HG02571 (cell line): ENCODE results near the gene MICAL3.

Source experiments
- ATAC-seq: cut with Tn5 transposase; IDR thresholded peaks from one replicate; pipeline ENCODE4 v1.9.1; 2021; ENCODE audit warnings: mild to moderate bottlenecking, moderate library complexity; ENCODE audit not compliant: unreplicated experiment

MICAL3 gene

GRCh38 chr22:17955590-17956379, 68.6 kb downstream of the MICAL3 start:
- no peak for ATAC-seq

- ATAC-seq = no peak
These were observed 69.3 kb downstream of the MICAL3 start for GRCh38 chr22:17954860-17955587.

GRCh38 chr22:17954200-17954859, 70.0 kb downstream of the MICAL3 start:
- no peak for ATAC-seq

- ATAC-seq = no peak
These were observed 71.2 kb downstream of the MICAL3 start for GRCh38 chr22:17953147-17953546.

GRCh38 chr22:17952273-17952801, 72.0 kb downstream of the MICAL3 start:
- ATAC-seq = no peak

- no peak for ATAC-seq
These were observed 73.0 kb downstream of the MICAL3 start for GRCh38 chr22:17951315-17951714.

- ATAC-seq = no peak
These were observed 73.6 kb downstream of the MICAL3 start for GRCh38 chr22:17950651-17951214.

GRCh38 chr22:17949642-17950473, 74.5 kb downstream of the MICAL3 start:
- no peak for ATAC-seq

- no peak for ATAC-seq
These were observed 76.3 kb downstream of the MICAL3 start for GRCh38 chr22:17948101-17948500.

- ATAC-seq = no peak
These were observed 77.5 kb downstream of the MICAL3 start for GRCh38 chr22:17946662-17947367.

GRCh38 chr22:17945888-17946648, 78.3 kb downstream of the MICAL3 start:
- ATAC-seq = no peak

- no peak for ATAC-seq
These were observed 79.0 kb downstream of the MICAL3 start for GRCh38 chr22:17945156-17945887.

- no peak for ATAC-seq
These were observed 80.1 kb downstream of the MICAL3 start for GRCh38 chr22:17944256-17944655.

- no peak for ATAC-seq
These were observed 80.7 kb downstream of the MICAL3 start for GRCh38 chr22:17943533-17944249.

GRCh38 chr22:17942721-17943120, 81.6 kb downstream of the MICAL3 start:
- no peak for ATAC-seq

GRCh38 chr22:17941471-17942406, 82.6 kb downstream of the MICAL3 start:
- ATAC-seq = no peak

GRCh38 chr22:17939579-17939978, 84.8 kb downstream of the MICAL3 start:
- ATAC-seq = no peak
